Measurements from ENCODE around the gene CRYBB2. TPM values are rescaled to one million over a fixed set of nuclear protein-coding genes. Genes with fewer than 3 reads are reported as not detected.
"Not testable (repeated sequence)": the region's sequence is repeated elsewhere in the genome, so short reads cannot be mapped to it uniquely, and the experiment has no call there.

Gene CRYBB2, protein sequence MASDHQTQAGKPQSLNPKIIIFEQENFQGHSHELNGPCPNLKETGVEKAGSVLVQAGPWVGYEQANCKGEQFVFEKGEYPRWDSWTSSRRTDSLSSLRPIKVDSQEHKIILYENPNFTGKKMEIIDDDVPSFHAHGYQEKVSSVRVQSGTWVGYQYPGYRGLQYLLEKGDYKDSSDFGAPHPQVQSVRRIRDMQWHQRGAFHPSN
- under 1 TPM; 0.20 to 0.89 (median 0.54) TPM for polyA plus RNA-seq (ENCODE audit: insufficient read length in 4 of 4)

DNA sequence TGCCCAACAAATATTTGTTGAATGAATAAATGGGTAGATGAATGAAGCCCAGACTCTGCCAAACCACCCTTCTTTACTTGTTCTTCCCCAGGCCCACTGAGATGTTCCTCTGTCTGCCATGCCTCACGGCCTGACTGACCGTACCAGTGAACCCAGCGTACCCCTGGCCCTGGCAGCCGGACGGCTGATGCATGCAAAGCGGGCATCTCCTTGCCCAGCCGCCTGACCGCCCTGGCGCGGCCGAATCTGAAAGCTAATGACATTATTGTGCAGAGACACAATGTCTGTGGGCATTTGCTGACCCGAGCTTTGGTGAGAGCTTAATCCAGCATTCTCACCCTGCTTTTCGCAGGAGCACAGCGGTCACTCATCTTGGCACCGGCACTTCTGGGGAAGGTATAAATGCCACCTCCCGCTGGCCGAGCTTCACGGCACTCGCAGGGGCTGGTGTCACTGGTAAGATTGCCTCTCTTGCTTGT is at the start of gene CRYBB2:
TSS of gene CRYBB2 (plus strand) at position 429 of the 479 bp plus-strand sequence. CDS start 1,791 bp downstream, outside the sequence.
- DNase-seq (ENCODE audit: low read depth in 4 of 4, low spot score in 3 of 4) = no peak

DNA sequence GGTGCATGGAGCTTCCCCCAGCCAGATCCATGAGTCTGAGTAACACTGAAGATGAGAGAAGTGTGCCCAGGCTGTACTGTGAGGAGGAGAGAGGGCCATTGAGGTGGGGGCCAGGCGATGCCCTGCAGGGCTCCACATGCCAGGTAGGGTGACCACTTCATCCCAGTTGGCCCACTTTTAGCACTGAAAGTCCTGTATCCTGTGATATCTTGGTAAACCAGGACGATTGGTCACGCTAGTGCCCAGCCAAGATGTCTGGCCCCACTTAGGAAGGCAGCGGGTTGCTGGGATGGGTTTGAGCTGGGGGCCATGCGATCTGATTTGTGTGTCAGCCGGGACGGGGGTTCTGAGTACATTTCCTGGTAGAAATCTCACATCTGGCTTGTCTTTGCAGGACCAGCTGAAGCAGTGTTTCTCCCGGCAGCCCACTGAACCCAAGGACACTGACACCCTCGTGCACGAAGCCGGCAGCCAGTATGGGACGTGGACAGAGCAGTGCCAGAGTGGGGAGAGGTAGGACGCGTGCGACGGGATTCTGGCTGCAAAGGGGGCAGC is 48.9 kb upstream of the CRYBB2 start:
- DNase-seq (ENCODE audit: low read depth in 4 of 4, low spot score in 3 of 4) = no peak

DNA sequence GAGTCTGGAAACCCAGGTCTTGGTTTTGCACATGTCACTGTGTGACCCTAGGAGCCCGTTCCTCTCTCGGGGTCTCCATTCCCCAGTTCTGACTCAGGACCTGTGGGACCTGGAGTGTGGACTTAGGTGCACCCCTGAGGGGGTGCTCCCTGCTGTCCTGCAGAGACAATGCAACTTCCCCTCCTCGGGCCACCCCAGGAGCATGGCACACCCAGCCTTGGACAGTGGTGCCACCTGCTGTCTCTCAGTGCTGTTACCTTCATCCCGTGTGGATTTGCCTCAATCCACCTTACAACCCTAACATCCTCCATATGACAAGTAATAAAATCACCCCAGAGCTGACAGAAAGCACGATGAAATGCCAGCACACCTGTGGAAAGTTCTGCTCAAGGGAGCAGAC is 47.3 kb upstream of the CRYBB2 start:
- no peak for DNase-seq (ENCODE audit: low read depth in 4 of 4, low spot score in 3 of 4)

DNA sequence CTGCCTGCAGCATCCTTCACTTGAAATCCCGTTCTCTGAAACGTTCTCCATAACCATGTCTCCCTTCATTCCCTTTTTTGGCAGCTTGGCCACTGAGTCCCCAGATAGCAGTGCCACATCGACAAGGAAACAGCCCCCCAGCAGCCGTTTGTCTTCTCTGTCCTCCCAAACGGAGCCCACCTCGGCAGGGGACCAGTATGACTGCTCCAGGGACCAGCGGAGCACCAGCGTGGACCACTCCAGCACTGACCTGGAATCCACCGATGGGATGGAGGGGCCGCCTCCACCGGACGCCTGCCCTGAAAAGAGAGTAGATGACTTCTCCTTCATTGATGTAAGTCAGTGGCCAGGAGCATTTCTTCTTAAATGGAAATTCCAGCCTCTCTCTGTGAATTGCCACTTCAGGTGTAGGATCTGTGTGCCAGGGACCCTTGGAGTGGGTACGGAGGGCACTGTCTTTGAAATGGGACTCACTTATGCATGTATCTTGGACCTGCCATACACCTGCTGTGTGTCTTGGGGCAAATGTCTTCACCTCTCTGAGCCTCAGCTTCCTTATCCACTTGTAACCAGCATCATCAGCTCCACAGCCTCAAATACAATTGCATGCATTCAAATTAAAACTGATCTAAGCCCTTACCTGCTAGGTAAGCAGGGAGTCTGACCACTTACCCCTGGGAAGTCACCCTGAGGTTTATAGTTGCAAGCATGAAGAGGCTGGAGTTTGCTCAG is 45.1 kb upstream of the CRYBB2 start:
- no peak for DNase-seq (ENCODE audit: low read depth in 4 of 4, low spot score in 3 of 4)

DNA sequence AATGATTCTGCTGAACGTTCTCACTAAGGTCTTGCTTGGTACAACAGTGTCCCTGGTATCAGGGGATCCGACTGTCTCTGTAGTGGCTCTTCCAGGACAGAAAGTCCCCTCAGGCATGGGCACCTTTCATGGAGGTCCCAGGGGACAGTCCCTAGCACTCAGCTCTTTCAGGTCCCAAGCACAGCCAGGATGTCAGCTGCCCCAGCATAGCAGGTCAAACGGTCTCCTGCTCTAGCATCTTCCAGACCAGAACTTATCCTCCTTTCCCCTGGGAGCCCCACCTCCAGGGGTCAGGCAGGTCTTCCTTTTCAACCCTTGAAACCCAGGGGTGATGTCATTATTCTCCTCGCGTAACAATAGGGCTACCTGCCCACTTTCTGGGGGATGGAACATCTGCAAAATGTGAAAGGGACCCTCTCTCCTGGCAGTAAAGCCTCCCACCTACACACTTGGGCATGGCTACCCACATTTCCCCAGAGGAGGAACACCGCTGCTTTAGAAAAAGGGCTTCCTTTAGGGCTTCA is 44.5 kb upstream of the CRYBB2 start:
- no peak for DNase-seq (ENCODE audit: low read depth in 4 of 4, low spot score in 3 of 4)

DNA sequence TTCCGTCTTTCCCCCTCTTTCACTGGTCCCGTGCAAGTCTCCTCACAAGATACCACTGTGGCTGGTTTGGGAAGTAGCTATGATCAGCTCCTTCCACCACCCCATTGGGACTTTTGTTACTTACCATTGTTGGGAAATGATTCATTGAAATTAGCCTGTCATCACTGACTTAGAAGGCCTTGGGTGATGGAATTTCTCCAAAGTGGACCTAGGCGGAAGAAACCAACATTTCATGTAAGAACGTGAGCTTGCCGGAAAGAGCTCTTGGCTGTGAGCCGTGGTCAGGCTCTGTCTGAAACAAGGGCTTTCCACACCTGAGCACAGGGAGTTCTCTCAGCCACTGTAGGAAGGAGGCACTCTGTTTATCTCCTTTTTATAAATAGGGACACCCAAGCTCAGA is 43.3 kb upstream of the CRYBB2 start:
- DNase-seq (ENCODE audit: low read depth in 4 of 4, low spot score in 3 of 4) = no peak

DNA sequence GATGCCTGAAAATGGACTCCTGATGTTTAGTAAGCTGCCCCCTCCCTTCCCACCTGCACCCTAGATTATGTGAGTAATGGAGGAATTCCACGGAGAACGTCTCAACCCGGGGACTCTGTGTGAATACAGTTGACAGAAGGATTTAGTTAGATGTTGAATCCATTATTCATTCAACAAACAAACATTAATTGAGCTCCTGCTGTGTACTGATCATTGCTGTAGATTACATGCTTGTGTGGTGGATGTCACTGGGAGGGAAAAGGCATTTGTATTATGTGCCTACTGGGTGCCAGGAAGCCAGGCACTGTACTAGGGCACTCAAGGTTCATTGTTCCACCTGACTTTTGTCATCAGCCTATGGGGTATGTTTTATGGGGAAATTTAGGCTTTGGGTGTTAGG is 42.6 kb upstream of the CRYBB2 start:
- no peak for DNase-seq (ENCODE audit: low read depth in 4 of 4, low spot score in 3 of 4)

DNA sequence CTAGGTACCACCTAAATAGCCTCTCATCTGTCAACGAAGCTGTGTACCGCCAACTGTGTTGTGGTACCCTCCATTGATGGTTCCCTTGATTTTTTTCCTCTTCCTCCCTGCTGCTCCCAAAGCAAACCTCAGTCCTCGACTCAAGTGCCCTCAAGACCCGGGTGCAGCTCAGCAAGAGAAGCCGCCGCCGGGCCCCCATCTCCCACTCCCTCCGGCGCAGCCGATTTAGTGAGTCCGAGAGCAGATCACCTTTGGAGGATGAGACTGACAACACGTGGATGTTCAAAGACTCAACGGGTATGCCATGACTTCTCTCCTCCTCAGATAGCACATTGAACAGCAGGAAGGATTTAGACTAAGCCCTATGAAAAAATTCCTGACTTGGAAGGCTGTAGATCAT is 42.2 kb upstream of the CRYBB2 start:
- DNase-seq (ENCODE audit: low read depth in 4 of 4, low spot score in 3 of 4) = no peak

DNA sequence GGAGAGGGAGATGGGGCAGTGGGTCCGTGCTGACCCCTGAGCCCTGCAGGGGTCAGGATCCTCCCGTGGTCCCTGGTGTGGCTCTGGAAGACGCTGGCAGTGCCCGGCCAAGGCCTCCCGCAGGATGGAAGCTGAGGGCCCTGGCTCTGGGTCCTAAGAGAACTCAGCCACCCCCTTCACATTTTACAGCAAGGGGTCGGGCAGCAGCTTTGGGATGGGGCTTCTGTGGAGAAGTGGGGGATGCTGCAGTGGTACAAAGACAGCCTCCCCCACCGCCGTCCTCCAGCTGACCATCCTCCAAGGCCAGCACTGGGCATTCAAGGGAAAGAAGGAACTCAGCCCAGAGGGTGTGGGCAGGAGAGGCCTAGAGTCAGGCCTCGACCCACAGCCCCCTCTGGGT is 41.5 kb upstream of the CRYBB2 start:
- DNase-seq (ENCODE audit: low read depth in 4 of 4, low spot score in 3 of 4) = no peak

DNA sequence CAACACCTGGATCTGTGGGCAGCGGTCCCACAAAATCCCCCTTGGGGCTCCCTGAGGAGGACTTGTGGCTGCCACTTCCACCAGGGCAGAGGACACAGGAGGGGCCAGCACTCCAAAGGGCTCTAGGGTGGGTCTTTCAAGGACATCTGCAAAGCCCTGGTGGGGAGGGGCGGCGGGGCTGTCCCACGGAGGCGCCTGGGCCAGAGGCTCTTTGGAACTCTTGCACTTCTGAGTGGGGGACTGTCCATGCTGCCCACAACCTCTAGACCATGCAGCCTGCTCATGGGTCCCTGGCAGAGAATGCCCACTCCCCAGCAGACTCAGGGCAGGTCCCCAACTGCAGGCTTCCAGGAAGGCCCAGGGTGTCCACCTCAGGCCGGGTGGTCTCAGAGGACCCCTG is 41.1 kb upstream of the CRYBB2 start:
- DNase-seq (ENCODE audit: low read depth in 4 of 4, low spot score in 3 of 4) = not testable (repeated sequence)

DNA sequence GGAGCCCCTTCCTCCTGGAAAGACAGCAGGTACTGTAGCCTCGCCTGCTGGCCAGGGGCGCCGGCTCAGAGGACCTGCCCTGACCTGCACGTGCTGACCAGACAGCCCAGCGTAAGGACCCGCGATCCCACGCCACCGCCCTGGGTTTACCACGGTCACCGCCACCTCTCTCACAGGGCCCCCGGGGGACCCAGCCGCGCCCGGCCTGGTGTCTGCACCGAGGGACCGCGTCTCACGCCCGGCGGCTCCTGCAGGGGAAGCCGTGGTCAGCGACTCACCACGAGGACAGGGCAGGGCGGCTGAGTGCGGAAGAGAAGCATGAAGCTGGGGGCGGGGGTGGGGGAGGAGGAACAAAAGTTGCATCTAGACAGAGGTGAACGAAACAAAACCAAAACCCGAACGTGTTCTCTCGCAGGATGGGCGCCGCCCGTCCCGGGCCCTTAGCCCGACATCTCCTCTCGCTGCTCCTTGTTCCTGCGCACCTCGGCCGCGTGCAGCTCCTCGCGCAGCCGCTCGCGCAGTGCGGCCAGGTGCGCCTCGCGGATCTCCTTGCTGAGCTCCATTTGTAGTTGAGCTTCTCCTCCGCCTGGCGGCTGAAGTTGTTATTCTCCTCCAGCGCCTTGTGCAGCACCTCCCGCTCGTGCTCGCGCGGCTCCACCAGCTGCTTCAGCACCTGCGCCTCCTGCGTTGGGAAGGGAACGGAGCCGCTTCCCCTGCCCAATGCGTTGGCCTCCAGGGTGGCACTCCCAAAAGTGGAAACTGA is 40.4 kb upstream of the CRYBB2 start:
- not testable (repeated sequence) for DNase-seq (ENCODE audit: low read depth in 4 of 4, low spot score in 3 of 4)

DNA sequence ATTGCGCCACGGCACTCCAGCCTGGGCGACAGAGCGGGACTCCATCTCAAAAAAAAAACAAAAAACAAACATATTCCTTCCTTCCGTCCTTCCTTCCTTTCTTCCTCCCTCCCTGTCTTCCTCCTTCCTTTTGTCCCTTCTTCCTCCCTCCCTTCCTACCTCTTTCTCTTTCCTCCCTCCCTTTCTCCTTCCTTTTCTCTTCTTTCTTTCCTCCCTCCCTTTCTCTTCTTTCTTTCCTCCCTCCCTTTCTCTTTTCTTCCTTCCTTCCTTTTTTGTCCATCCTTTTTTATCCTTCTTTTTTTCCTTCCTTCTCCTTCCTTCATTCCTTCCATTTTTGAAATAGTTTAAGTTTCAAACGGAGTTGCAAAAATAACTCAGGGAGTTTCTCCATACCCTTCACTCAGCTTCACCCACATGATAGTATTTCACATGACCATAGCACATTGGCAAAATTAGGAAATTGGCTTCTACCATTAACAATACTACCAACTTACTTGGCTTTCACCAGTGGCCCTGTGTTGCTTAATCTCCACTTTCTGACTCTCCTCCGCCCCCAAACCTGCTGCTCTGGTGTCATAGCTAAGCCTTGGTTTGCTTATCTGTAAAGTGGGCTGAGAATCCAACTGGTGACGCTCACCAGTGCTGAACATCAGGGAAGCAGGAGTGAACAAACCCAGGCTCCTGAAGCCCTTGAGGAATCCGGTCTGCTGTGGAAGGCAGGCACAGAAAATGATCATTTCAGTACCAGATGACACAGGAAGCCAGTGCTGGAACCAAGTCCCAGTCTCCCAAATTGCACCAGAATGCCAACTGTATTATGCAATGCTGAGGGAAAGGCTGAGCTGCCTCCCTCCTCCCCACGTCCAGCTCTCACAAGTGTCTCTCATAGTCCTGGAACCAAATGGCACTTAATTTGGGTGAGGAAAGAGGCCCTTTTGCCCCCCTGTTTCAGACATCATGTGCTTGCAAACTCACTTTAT is 37.0 kb upstream of the CRYBB2 start:
- no peak for DNase-seq (ENCODE audit: low read depth in 4 of 4, low spot score in 3 of 4)

DNA sequence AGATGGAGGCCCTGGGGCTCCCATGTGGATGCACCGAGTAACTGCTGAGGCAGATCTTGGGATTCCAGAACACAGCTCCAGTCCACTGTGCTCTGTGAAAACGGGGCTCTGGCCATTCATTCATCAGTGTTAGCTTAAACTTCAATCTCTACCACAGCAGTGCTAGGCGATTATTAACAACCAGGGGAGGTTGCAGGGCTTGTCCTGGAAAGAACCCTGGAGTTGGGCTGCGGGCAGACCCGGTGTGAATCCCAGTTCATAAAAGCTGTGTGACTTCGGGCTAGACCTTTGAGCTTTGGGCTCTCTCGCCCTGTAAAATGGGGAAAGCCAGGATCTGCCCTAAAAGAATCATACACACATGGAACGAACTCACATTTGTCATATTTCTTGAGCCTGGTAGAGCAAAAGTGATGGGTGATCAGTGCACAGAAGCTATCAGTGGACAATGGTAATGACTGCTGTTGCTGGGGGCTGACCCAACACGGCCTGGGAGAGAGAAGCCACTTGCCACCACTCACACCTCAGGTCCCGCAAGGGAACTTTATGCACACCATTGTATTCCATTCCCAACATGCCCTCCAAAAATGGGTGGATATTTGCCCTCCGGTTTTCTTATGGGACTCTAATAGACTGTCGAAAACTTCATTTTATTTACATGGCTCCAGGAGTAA is 35.4 kb upstream of the CRYBB2 start:
- DNase-seq (ENCODE audit: low read depth in 4 of 4, low spot score in 3 of 4) = no peak

DNA sequence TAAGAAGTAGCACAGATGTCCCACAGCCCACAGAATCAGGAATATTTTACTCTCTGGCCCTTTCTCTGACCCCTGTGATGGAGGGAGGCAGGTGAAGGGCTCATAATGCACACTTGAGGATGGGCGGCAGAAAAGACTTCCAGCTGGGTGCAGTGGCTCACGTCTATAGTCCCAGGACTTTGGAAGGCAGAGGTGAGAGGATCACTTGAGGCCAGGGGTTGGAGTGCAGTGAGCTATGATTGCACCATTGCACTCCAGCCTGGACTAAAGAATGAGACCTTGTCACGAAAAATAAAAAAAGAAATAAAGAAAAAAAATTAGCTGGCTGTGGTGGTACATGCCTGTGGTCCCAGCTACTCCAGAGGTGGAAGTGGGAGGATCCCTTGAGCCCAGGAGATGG is 33.3 kb upstream of the CRYBB2 start:
- no peak for DNase-seq (ENCODE audit: low read depth in 4 of 4, low spot score in 3 of 4)

DNA sequence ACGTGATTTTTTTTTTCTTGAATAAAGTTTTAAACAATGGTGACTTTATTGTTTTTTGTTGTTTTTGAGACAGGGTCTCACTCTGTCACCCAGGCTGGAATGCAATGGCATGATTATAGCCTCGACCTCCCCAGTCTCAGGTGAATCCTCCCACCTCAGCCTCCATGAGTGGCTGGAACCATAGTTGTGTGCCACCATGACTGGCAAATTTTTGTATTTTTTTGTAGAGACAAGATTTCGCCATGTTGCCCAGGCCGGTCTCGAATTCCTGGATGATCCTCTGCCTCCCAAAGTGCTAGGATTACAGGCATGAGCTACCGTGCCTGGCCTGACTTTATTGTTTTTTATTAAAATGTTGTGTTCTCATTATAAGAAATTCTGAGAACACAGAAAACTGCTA is 32.0 kb upstream of the CRYBB2 start:
- DNase-seq (ENCODE audit: low read depth in 4 of 4, low spot score in 3 of 4) = no peak

DNA sequence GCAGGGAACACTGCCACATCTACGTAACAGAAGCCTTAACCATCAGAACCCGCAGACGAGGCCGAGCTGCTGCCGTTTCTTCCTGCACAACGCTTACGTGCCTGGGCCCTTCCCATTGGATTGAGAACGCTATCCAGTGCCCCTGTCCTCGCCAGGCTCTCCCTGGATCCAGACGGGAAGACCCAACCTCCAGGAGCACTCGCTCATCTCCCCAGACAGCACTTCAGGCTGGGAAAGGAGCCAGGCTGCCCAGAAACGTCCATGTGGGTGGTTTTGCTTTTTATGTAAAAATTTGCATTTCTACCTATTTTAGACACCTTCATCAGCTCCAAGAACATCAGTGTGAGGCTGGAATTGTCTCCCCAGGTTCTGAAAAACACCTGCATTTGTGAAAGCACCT is 27.0 kb upstream of the CRYBB2 start:
- DNase-seq (ENCODE audit: low read depth in 4 of 4, low spot score in 3 of 4) = no peak

DNA sequence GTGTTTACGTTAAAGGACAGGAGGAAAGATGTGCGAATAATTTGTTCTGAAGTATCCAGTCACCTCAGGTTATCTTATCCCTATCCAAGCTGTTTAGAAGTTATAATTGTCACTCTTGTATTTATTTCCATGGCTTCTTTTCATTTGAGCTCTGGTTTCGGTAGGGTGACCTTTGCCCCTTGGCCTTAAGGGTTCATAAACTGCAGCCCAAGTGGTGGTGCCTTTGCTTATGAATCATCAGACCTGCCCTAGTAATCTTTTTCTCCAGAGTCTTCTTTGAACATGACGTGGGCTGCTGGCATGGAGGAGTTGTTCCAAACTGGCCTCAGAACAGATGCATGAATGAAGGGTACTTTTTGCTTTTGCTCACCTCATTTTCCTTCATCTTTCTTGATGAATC is 26.3 kb upstream of the CRYBB2 start:
- DNase-seq (ENCODE audit: low read depth in 4 of 4, low spot score in 3 of 4) = no peak

DNA sequence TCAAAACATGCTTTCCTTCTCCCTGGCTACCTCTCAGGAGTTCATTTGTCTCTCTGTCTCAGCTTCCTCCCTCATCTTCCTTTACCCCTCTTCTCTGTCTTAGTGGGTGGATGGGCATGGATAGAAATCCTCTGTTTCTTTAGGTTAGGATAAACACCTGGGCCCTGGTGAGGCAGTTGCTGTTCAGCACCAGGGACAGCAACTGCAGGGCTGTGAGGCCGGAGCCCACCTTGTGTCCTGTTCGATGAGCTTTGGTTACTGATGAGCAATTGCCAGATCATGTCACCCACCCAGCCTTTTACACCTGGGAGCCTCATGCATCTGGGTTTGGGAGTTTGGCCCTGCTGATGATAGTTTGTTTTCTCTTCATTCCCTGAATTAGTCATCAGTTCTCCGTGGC is 25.9 kb upstream of the CRYBB2 start:
- DNase-seq (ENCODE audit: low read depth in 4 of 4, low spot score in 3 of 4) = peak in 1 of 4 donors; percentile 22

DNA sequence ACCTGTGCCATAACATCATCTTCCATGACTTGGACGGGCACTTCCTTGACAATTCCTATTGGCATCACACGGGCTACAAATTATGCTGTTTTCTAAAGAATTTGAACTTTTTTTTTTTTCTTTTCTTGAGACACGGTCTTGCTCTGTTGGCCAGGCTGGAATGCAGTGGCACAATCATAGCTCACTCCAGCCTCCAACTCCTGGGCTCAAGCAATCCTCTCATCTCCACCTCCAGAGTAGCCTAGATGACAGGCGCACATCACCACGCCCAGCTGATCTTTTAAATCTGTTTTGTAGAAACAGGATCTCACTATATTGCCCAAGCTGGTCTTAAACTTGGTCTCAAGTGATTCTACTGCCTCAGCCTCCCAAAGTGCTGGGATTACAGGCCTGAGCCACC is 23.1 kb upstream of the CRYBB2 start:
- no peak for DNase-seq (ENCODE audit: low read depth in 4 of 4, low spot score in 3 of 4)
